Measurements from ENCODE around the gene DNTT.

DNA sequence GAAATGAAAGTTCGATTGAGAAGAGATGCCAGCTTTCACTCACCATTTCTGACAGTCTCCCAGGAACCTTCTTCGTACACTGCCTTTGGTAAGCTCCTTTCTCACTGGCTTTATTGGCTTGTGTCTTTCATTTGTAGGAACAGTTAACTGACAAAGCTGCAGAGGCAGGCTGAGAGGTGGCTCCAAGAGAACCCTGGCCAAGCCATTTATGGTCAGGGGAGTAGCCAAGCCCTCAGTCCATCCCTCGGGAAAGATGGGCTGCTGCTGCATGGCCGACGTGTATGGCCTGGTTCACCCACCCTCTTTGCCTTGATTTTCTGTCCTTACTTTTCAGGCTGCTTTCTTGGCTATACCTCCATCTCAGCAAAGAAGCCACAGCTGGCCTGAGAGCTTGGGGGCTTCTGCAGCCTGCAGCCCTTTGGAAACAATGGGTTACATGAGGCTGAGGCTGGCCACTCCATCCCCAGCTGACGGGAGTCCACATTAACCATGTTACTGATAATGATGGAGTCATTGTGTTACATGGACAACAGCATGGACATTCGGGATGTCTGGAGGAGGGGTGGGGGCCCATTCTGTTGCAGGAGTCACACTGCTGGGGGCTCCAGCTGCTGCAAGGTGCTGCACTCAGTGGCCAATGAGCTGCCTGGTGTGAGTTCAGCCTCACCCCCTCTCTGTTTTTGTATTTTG lies 54.8 kb downstream of the DNTT start, which contains the start of gene OPALIN:
- no peak for TF ChIP-seq EZH2 (IDR thresholded peaks at IDR 0.05)
- TF ChIP-seq POLR2AphosphoS5 (IDR thresholded peaks at IDR 0.05; ENCODE audit: borderline replicate concordance, low read depth, low read length), result no peak

Measured in SK-N-MC (cell line).